ENCODE results near the gene TLR4. TPM values are rescaled to one million over a fixed set of nuclear protein-coding genes. Genes with fewer than 3 reads are reported as not detected.

The TLR4 gene
- total and polyA plus RNA-seq, 10 of the 15 experiments (the other 5 are each of a cell fraction or from before 2014, with no cell fraction given): 0.03 to 0.50 (median 0.16) TPM

DNA sequence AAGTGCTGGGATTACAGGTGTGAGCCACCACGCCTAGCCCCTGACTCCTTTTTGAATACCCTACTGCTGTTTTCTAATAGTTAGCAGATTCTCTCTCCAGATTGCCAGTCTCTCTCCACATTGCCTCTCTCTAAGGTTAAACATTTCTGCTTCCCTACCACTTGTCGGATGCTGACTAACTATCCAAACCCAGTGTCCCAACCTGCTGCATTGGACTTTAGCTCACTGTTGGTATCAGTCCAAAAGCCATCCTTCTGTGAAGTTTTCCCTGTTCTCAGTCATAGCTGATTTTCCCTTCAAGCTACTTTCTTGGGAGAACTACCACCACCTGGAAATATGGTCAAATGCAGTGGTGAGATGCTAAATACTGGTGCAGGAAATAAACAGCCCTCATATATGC is 48.7 kb downstream of the TLR4 start:
- no peaks in the 10 kb centered on the region for H3K4me1 ChIP-seq (ENCODE audit: control insufficient read depth, insufficient read depth, low read length)
- RAD21 ChIA-PET (ENCODE audit: unreplicated experiment): no interaction called here
- intact Hi-C loops (cut with micrococcal nuclease; ENCODE audit: unreplicated experiment) (no loop called here), in situ Hi-C loops (cut with MboI) (no loop called here)
- no peak overlapping the region for H2AFZ ChIP-seq (ENCODE audit: control insufficient read depth, low read depth, low read length)
- H3K4me3 ChIP-seq: no peak overlapping the region
- DNase-seq (ENCODE audit: low read depth, low spot score) (no peak), ATAC-seq (no peak), FAIRE-seq (no peak)
- CTCF ChIA-PET: interaction anchor here (1.5 kb wide), 1 partner anchor 24 kb away, joined by 3 read pairs; no protein-coding TSS in a partner anchor
- H3K79me2 ChIP-seq (ENCODE audit: control insufficient read depth, insufficient read depth, low read length): no peaks in the 10 kb centered on the region
- no peaks in the 10 kb centered on the region for H3K9me3 ChIP-seq (replicated peaks; ENCODE audit: control insufficient read depth, insufficient read depth, low read length)
- H3K27me3 ChIP-seq (replicated peaks in 1 of 2; ENCODE audit: control insufficient read depth in 2 of 2, insufficient read depth in 2 of 2, low read length in 1 of 2): no peaks in the 10 kb centered on the region; a peak in 1 of 4 replicates
- H3K9ac ChIP-seq (ENCODE audit: control insufficient read depth, insufficient read depth, low read length): no peak overlapping the region
- no peak overlapping the region for H3K27ac ChIP-seq (ENCODE audit: control insufficient read depth, insufficient read depth)
- H3K36me3 ChIP-seq (ENCODE audit: control insufficient read depth in 2 of 2, insufficient read depth in 2 of 2, low read length in 1 of 2): no peaks in the 10 kb centered on the region
- 46% methylated on average over 2 of the region's 2 CpGs for WGBS (ENCODE audit: insufficient coverage, insufficient replicate concordance, low lambda C conversion rate, missing lambda C conversion rate)
- SMC1A ChIA-PET (ENCODE audit: uncharacterized antibody, unreplicated experiment): interaction anchor here (1.5 kb wide), 1 partner anchor 9 kb away, joined by 3 read pairs; no protein-coding TSS in a partner anchor
- no peak overlapping the region for H3K4me2 ChIP-seq (ENCODE audit: control insufficient read depth, insufficient read depth)
- TF ChIP-seq NR2C1 (IDR thresholded peaks at IDR 0.05) (no peak), MYC (IDR thresholded peaks at IDR 0.05; ENCODE audit: insufficient read depth, insufficient read length, insufficient replicate concordance, low read length, severe bottlenecking) (no peak), SUPT20H (IDR thresholded peaks at IDR 0.05; ENCODE audit: borderline replicate concordance, control insufficient read depth, low read depth, low read length) (no peak), TARDBP (IDR thresholded peaks at IDR 0.05; ENCODE audit: borderline replicate concordance) (no peak), CBX5 (IDR thresholded peaks at IDR 0.05; ENCODE audit: low read depth) (no peak), DPF2 (IDR thresholded peaks at IDR 0.05) (no peak)
- TF ChIP-seq, protein P1, sequence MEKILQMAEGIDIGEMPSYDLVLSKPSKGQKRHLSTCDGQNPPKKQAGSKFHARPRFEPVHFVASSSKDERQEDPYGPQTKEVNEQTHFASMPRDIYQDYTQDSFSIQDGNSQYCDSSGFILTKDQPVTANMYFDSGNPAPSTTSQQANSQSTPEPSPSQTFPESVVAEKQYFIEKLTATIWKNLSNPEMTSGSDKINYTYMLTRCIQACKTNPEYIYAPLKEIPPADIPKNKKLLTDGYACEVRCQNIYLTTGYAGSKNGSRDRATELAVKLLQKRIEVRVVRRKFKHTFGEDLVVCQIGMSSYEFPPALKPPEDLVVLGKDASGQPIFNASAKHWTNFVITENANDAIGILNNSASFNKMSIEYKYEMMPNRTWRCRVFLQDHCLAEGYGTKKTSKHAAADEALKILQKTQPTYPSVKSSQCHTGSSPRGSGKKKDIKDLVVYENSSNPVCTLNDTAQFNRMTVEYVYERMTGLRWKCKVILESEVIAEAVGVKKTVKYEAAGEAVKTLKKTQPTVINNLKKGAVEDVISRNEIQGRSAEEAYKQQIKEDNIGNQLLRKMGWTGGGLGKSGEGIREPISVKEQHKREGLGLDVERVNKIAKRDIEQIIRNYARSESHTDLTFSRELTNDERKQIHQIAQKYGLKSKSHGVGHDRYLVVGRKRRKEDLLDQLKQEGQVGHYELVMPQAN (conservative IDR thresholded peaks at IDR 0.05): no peak
- POLR2A ChIA-PET: no interaction called here
- no peaks in the 10 kb centered on the region for H4K20me1 ChIP-seq (ENCODE audit: control insufficient read depth, insufficient read depth)
- no TSS peak for BruUV-seq (replicated peaks)

Data from GM12878 (cell line).